C4-2B (cell line): ENCODE measurements around the gene CDC25A.
A peak's percentile ranks its signal among the peaks of the same experiment; 100 is the strongest.

Experiments
- H3K27ac ChIP-seq: fragments of 450-650 bp; 2 replicates; pipeline ENCODE4 v1.5.1; 2017
- ZFX ChIP-seq: fragments of 450-650 bp; IDR thresholded peaks from 2 replicates; pipeline ENCODE4 v1.6.1; 2017
- TF ChIP-seq, protein P1 (sequence below): fragments of 450-650 bp; conservative IDR thresholded peaks from 2 replicates; pipeline ENCODE4 v1.5.1; 2017; ENCODE audit warnings: mild to moderate bottlenecking

CDC25A gene

DNA sequence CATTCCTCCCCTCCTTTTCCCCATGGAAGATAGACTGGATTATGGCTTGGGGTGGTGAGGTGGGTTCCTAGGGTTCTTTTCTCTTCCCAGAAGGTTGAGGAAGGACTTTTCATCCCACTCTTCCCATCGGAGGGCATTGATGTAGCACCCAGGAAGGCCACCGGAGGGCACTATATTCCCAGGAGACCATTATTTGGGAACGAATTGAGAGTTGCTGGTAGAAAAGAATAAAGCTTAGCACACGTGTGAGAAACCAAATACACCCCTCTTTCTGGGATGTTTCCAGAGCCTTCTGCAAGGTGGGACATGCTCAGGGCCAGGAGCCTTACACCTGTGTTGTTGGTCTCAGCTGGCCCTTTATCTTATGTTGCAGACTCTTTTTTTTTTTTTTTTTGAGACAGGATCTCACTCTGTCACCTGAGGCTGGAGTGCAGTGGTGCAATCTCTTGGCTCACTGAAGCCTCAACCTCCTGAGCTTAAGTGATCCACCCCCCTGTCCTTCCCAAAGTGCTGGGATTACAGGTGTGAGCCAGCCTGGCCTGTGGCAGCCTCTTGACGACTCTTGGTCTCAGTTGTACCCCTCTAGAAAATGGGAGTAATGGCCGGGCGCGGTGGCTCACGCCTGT, 6.3 kb upstream of the CDC25A start:
- no peak overlapping the region for H3K27ac ChIP-seq
- TF ChIP-seq, protein P1, sequence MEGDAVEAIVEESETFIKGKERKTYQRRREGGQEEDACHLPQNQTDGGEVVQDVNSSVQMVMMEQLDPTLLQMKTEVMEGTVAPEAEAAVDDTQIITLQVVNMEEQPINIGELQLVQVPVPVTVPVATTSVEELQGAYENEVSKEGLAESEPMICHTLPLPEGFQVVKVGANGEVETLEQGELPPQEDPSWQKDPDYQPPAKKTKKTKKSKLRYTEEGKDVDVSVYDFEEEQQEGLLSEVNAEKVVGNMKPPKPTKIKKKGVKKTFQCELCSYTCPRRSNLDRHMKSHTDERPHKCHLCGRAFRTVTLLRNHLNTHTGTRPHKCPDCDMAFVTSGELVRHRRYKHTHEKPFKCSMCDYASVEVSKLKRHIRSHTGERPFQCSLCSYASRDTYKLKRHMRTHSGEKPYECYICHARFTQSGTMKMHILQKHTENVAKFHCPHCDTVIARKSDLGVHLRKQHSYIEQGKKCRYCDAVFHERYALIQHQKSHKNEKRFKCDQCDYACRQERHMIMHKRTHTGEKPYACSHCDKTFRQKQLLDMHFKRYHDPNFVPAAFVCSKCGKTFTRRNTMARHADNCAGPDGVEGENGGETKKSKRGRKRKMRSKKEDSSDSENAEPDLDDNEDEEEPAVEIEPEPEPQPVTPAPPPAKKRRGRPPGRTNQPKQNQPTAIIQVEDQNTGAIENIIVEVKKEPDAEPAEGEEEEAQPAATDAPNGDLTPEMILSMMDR, result peak; percentile 90
- TF ChIP-seq ZFX, result no peak

DNA sequence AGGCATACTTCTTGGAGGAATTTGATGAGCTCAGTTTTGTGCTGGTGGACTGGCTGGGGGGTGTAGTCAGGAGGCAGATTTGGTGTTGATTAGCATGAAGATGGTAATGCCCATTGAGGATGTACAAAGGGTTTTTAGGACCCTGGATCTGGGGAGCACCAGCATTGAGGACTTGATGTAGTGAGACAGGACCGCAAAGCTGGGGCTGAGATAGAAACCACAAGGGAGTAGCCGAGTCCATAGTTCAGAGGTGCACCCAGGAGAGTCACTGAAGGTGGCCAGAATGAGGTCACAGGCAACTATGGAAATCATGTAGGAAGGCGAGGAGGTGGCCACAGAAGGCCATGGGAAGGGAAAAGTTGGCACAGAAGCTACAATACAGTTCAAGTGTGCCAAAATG, 2.7 kb upstream of the CDC25A start:
- TF ChIP-seq, protein P1, result no peak
- no peak for TF ChIP-seq ZFX
- no peak overlapping the region for H3K27ac ChIP-seq

DNA sequence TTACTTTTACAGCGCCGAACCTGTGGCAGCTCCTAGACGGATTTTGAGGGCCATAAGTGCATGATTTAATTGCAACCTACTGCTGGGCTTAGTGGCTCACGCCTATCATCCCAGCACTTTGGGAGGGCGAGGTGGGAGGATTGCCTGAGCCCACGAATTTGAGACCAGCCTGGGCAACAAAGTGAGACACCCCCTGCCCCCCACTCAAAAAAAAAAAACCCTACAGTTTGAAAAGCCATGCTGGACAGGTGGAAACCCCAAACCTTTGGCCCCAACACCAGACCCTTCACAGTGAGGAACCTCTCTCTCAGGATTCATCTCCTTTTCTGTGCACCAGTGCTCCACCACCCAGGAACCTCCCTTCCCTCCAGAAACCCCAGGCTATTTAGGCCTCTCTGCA, 1.1 kb upstream of the CDC25A start:
- TF ChIP-seq, protein P1, result no peak
- no peak for TF ChIP-seq ZFX
- H3K27ac ChIP-seq, result no peak overlapping the region

DNA sequence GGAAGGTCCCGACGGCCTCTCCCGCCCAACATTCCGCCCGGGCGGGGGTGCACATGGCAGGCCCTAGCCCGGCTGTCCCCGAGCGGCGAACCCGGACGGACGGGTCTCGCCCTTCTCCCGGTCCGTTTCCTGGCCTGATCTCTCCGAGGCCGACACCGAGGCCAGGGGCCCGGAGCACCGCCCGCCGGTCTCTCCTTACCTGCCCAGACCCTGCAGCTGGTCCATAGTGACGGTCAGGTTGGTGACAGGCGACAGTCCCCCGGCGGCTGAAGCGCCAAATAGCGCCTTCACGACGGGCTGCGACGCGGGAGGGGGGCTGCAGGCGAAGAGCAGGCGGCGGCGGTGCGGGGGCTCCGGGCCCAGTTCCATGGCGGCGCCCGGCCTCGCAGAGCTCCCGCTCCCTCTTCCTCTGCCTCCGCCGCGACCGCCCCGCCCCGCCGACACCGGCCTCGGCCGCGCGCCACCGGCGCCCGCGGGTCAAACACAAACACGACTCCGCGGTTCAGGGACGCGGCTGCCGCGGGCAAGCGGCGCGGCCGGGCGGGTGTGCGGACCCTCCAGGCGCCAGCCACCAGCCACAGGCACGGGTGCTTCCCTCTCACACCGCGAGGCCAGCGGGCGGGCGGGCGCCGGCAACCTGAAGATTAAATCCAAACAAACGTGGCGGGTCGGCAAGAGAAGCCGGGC, 495 bp downstream of the CDC25A start:
- H3K27ac ChIP-seq, result peak overlapping the region; percentile 90
- TF ChIP-seq, protein P1, result no peak
- peak; percentile 79 for TF ChIP-seq ZFX

DNA sequence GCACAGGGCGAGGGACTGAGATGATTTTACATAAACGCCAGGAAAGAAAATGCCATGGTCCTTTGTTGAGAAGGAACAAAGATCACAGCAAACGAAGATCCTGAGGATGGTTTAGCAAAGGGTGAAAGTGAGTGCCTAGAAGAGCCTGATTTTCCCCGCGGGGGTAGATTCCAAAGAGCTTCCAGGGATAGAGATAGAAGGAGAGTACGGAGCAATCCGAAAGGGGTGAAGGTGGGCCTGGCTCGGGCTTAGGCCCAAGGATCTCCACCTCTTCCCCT, 977 bp downstream of the CDC25A start:
- H3K27ac ChIP-seq, result peak overlapping the region; percentile 90
- TF ChIP-seq ZFX, result no peak
- TF ChIP-seq, protein P1, result no peak

DNA sequence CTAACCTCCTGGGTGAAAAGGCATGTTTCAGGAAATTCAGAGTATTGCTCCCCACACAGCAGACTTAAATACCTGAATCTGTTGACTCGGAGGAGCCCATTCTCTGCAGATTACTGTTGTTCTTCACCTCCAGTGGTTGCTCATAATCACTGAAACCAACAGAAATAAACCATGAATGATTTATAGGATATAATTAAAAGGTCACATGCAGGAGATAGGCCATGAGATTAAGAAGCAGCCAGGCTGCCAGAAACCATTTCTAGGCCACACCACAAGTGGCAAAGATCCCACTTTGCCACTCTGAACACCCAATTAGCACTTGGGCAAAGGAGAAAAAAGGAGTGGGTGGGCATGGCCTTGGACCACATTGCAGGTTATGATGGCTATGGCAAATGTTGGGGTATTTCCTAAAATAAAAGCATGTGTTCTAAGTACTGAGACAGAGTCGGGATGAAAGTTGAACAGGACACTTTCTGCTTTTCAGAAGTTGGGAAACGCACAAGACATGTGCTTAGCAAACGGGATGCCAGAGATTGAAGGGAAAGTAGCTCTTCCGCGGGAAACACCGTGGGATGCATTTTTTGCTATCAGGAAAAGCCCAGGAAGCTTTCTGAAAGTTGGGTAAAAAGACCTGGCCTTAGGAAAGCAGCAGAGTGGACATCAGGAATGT, 1.5 kb downstream of the CDC25A start:
- peak overlapping the region; percentile 90 for H3K27ac ChIP-seq
- TF ChIP-seq ZFX, result no peak
- TF ChIP-seq, protein P1, result no peak

DNA sequence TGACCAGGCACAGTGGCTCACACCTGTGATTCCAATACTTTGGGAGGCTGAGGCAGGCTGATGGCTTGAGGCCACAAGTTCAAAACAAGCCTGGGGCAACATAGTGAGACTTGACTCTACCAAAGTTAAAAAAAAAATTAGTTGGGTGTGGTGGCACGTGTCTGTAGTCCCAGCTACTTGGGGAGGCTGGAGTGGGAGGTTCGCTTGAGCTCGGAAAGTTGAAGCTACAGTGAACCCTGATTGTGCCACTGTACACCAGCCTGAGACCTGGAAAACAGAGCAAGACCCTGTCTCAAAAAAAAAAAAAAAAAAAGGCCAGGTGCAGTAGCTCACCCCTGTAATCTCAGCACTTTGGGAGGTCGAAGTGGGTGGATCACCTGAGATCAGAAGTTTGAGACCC, 3.1 kb downstream of the CDC25A start:
- TF ChIP-seq, protein P1, result no peak
- no peak for TF ChIP-seq ZFX
- no peak overlapping the region for H3K27ac ChIP-seq
